Measurements from ENCODE around the gene KHDRBS1.

GRCh38 chr1:32020339-32020738 lies 6.7 kb downstream of the KHDRBS1 start:
- TF ChIP-seq RAD21 (IDR thresholded peaks at IDR 0.05) (no peak), CTCF (IDR thresholded peaks at IDR 0.05; ENCODE audit: low read depth, low read length, missing input control) (no peak), EGR1 (IDR thresholded peaks at IDR 0.05; ENCODE audit: low read depth in 2 of 2) (no peak), ATF3 (IDR thresholded peaks at IDR 0.05) (no peak), YY1 (IDR thresholded peaks at IDR 0.05) (no peak), REST (IDR thresholded peaks at IDR 0.05) (no peak), MAX (IDR thresholded peaks at IDR 0.05) (no peak), TAF1 (conservative IDR thresholded peaks at IDR 0.05) (no peak), GABPA (IDR thresholded peaks at IDR 0.05 in 1 of 2, conservative IDR thresholded peaks at IDR 0.05 in 1 of 2) (no peak)

Measured in liver (tissue), 3 donors.